Cortex of kidney (tissue), 1 donor: Measurements from ENCODE around the gene RASA3.
"Not testable (repeated sequence)": the region's sequence is repeated elsewhere in the genome, so short reads cannot be mapped to it uniquely, and the experiment has no call there.

ENCODE experiments used
- DNase-seq: peaks from one replicate; lab custom pipeline; 2025; lab: John Stamatoyannopoulos, UW

The RASA3 gene

DNA sequence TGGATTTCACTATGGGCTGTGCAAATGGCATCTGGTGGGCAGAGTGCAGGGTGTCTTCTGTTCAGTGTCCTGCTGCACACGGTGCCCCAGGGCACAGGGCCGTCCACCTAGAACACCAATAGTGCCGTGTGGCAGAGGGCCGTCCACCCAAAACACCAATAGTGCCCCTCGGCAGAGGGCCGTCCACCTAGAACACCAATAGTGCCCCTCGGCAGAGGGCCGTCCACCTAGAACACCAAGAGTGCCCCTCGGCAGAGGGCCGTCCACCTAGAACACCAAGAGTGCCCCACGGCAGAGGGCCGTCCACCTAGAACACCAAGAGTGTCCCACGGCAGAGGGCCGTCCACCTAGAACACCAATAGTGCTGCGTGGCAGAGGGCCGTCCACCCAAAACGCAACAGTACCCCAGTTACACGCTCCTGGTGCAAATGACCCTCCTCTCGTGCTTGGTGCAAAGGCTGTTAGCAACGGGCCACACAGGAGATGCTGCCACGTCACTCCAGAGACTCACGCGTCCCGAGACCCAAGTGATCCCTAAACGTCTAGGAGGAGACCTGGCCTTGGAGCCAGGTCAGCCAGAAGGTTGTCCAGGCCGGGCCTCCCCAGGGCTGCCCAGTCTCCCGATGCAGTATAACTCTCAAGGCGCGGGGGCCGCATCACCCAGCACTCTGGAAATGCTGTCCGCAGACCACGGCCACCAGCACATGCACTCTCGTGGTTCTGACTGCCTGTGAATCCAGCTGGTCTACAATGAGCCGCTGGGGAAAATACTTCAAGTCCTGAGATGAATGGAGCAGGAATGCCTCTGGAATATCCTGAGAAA, 51.5 kb downstream of the RASA3 start:
- no peak for DNase-seq

DNA sequence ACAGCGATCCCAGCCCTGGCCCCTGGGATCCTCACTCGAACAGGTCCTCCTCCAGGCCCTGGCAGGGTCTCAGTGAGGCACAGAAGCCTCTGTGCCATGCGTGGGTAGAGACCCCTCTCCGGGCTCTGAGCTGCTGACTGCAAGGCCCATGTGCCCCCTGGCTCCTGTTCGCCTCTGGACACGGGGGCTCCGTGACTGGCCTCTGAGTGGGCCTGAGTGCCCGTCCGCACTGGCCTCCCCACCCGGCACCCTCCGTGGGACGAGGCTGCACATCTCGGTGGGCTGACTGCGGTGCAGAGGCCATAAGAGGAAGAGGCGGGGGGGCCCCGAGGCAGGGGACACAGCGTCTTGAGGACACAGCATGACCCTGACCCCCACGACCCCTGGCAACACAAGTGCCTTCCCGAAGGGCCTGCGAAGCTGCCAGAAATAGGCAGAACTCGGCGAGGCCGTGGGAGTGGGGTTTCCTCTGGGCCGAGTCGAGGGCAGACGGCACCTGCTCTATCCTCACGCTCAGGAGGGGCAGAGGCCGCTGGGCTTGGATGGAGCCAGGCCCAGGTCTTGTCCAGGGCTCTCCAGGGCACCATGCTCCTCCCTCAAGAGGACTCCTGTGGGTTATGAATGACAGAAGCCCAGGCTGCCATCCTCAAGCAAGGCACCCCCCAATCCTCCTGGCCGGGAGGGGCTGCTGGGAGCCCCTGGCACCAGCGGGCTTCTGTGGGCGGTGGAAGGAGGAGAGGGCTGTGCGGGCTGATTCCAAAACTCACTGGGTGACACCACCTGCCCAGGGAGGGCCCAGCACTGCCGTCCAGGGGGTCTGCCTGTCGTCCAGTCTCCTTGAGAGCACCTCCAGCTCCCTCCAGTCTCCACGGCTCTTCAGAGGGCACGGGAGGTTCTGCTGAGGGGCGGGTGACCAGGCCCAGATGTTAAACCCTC, 52.6 kb downstream of the RASA3 start:
- no peak for DNase-seq

DNA sequence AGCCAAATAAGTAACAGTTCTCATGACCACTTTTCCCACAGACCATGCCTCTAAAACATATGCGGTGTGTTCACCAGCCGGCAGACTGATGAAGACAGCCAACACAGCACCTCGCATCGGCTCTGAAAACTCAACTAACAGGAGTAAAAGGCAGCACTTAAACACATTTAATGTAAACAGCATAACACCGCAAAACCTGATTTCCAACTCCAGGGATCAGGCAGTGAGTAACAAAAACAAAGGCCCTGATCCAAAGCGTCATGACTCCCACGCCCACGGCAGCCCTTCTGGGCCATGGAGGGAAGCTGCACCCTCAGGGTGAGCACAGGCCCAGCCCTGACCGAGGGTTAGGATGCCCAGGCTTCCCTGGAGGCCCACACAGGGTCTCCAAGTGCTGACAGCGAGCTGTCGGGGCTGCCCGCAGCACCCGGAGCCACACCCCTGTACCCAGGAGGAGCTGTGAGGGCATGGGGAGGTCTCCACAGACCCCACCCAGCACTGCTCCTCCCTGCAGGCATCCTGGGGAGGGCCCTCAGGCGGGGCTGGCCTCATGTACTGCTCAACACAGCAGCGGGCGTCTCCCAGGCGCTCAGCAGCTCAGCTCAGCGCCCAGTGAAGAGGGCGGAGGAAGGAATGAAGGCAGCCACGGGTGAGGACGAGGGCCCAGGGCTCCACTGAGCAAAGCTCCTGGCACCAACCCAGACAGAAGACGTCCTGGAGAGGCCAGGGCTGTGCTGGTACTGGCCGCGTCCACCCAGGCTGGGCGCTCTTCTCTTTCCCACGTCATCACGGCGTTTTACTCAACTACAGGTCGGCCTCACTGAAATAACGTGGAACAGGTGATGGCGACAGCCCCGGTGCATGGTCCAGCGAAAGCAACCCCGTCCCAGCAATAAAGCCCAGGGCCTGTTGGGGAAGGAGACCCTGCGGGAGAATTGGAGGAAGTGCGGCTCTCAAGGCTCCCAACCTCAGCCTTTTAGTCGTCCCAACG, 53.7 kb downstream of the RASA3 start:
- DNase-seq, result no peak

DNA sequence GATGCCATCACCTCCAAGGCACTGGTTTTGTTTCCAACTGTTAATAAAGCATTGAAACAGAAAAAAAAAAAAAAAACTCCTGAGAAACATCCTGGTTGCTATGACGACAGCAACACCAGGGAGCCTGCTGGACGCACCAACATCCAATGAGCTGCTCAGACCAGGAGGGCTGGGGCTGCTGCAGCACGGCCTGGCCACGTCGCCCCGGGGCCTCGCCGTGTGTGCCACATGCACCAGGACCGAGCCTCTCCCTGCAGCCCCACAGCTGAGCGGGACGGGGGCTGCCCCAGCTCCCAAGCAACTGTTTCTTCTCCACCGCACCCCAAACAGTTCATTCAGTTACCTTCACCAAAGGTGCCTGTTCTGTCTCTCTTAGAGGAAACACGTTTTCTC, 54.5 kb downstream of the RASA3 start:
- DNase-seq, result no peak

DNA sequence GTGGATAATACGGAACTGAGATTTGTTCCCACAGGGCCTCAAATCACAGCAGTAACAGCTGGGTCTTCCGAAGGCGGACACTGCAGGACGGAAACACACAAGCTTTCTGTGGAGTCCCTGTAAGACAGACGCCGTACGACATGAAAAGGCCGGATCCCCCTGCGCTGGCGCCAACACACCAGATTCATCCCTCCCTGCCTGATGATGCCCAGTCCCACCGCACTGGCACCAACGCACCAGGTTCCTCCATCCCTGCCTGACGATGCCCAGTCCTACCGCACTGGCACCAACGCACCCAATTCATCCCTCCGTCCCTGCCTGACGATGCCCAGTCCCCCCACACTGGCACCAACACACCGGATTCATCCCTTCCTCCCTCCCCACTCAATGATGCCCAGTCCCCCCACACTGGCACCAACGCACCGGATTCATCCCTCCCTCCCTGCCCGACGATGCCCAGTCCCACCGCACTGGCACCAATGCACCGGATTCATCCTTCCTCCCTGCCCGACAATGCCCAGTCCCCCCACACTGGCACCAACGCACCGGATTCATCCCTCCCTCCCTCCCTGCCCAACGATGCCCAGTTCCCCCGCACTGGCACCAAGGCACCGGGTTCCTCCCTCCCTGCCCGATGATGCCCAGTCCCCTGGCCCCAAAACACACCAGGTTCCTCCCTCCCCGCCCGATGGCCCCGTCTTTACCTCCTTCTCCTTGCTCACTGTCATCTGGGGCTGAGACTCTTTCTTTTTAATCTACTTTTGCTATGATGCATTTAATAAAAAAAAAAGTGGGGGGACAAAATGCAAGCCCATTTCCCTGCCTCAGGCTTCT, 55.1 kb downstream of the RASA3 start:
- DNase-seq, result no peak

DNA sequence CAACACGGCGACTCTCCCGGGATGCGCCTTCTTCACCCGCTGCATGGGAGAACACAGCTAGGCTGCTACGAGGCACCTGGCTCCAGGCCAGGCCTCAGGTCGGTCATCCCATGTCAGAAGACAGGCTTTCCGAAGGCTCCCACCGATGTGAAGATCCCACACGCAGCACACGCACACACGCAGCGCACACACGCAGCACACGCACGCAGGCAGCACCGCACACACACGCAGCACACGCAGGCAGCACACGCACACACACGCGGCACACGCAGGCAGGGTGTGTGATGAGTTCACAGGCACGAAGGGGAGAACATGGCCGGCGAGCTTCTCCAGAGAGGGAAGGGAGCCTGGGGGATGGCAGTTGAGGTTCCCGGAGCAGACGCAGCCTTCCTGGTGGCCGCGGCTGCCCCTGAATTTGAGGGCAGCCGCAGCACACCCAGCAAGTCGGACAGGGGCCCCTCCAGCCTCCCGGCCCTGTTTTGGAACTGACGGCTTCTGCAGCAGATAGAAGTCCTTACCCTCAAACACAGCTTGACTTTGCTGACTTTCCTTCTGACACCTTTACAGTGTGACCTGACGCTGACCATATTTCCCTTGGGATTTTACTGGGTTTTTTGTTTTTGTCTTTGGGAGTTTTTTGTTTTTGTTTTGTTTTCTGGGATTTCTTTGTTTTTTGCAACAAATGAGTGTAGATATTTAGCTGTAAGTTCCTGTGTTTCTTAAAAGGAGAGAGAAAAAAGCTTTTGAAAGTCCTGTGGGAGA, 55.9 kb downstream of the RASA3 start:
- DNase-seq, result no peak

DNA sequence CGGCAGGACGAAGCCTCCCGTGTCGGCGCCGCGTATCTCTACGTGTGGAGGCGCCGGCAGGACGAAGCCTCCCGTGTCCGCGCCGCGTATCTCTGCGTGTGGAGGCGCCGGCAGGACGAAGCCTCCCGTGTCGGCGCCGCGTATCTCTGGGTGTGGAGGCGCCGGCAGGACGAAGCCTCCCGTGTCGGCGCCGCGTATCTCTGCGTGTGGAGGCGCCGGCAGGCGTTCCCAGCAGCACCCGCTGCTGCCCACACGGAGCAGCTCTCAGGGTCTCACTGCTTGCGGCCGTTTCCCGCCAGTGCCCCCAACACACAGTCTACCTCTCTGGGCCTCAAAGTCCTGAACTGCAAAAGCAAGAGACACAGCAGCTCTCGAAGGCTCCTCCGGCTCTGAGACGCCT, 56.6 kb downstream of the RASA3 start:
- not testable (repeated sequence) for DNase-seq

DNA sequence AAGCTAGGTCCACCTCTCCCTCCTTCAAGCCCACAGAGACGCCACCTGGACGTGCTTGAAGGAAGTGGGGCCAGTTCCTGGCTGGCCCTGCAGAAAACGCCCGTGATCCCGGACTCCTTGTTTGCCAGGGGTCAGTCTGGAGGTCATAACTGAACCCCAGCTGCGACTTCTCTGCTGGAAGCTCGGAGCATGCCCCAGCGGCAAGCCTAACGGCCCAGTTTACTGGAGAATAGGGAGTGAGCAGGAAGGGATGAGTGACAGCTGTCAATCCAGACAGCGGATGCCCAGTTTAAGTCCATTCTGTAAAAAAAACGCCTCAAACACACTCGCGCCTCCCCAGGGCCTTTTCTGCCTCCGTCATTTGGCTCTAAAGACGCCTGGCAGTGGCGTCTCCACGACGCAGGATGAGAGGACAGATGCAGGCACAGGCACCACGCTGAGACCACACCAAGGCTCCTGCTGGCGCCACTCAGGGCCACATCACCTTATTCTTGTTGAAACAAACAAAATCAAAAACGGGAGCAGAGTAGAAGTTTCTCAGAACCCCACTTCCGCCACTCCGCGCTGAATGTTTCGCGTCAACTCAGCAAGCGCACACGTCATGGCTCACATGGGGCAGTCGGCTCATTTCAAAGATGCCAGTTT, 57.6 kb downstream of the RASA3 start:
- no peak for DNase-seq

DNA sequence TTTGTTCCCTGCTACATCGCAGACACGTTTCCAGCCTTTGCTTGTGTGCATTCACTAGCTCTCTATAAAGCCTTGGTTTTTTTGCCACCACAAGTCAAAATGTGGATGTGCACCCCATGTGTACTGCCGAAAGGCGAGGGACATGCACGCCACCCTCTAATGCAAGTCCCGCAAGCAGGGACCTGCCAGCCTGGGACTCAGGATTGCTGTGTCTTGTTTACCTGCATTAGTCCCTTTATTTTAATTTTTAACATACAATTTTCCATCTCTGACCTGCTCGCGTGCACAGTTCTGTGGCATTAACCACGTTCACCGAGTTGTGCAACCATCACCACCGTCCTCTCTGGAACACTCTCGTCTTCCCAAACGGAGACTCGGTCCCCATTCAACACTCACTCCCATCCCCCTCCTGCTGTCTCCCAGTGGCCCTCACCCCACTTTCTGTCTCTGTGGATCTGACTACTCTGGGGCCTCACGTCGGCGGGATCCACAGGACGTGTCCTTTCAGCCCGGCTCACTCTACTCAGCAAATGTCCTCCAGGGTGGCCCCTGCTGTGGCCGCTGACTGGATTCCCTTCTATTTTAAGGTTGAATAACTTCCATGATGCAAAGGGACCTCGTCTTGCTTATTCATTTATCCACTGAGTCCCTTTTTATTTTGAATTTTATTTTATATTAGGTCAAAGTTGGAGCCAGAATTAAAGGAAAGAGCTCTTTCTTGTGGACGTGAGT, 58.4 kb downstream of the RASA3 start:
- DNase-seq, result no peak

DNA sequence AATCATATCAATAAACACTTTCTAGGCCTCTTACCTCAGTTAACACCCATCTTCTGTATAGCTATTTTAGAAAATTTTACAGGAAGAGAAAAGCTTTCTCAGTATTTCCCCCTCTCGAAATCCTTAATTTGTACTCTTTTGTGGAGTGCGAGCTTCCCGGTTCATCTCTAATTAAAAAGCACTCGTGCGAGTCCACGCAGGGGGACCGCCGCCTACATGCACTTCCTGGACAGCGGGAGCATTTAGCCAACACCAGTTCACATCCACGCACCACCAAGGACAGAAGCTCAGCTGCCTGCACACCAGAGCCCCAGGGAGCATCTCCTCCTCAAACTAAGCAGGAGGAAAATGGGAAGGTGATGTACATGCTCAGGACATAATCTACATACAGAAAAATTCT, 60.0 kb downstream of the RASA3 start:
- DNase-seq, result no peak

DNA sequence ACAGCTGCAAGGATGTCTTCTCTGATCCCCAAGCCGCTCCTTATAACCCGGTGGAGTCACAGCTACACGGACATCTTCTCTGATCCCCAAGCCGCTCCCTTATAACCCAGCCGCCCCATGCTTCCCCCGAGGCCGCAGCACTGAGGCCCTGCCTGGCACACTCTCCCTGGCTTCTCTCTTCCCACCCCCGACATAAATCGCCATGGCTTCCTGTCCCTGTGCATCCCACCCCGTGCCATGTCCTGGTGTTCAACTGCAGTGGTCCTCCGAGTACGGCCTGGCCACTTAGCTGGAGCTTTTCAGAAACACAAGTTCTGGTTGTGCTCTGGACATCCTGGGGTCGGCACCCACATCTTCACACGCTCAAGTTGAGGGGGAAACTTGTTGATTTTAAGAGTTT, 60.4 kb downstream of the RASA3 start:
- no peak for DNase-seq

DNA sequence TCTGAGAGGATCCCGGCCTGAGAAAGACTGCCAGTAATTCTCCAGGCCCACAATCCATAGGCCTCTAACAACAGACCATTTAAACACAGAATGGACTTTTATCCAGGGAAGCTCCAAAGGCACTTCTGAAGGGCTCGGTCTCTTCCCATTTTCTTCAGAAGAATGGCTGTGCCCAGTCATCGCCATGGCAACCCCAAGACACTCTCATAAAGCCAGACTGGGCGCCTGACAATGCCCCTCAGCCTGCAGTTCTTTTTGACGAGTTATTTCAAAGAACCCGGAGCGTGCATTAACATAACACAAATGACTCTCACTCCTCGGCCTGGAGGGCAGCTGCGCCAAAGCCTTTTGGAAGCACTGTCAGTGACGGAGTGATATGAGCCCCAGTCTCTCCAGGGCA, 61.0 kb downstream of the RASA3 start:
- DNase-seq, result no peak

DNA sequence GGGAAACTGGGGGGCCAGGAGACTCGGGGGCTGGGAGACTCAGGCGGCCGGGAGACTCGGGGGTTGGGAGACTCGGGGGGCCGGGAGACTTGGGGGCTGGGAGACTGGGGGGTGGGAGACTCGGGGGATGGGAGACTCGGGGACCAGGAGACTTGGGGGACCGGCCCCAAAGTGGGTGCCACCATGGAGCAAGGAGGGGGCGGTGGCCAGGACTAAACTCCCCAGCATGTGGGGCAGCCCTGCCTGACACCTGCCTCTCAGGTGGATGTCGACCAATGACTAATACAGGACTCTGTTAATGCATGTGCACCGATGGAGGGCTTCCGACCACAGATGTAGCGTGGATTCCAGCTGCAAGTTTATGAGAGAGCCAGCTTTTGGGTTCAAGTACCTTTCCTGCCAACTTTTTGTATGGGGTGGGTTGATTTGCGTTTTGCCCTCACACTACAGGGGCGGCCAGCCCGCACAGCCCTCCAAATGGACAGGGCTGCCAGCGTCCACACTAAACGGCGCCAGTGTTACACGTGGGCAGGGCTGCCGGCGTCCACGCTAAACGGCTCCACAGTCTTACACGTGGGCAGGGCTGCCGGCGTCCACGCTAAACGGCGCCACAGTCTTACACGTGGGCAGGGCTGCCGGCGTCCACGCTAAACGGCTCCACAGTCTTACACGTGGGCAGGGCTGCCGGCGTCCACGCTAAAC, 62.2 kb downstream of the RASA3 start:
- no peak for DNase-seq

DNA sequence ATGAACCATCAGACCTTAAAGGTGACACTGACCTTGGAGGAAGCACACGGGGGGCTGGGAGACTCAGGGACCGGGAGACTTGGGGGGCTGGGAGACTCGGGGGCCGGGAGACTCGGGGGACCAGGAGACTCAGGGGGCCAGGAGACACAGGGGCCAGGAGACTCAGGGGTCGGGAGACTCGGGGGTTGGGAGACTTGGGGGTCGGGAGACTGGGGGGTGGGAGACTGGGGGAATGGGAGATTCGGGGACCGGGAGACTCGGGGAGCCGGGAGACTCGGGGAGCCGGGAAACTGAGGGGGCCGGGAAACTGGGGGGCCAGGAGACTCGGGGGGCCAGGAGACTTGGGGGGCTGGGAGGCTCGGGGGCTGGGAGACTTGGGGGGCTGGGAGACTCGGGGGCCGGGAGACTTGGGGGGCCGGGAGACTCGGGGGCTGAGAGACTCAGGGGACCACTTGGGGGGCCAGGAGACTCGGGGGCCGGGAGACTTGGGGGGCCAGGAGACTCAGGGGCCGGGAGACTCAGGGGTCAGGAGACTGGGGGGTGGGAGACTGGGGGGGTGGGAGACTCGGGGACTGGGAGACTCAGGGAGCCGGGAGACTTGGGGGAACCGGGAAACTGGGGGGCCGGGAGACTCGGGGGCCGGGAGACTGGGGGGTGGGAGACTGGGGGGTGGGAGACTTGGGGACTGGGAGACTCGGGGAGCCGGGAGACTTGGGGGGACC, 62.9 kb downstream of the RASA3 start:
- no peak for DNase-seq

DNA sequence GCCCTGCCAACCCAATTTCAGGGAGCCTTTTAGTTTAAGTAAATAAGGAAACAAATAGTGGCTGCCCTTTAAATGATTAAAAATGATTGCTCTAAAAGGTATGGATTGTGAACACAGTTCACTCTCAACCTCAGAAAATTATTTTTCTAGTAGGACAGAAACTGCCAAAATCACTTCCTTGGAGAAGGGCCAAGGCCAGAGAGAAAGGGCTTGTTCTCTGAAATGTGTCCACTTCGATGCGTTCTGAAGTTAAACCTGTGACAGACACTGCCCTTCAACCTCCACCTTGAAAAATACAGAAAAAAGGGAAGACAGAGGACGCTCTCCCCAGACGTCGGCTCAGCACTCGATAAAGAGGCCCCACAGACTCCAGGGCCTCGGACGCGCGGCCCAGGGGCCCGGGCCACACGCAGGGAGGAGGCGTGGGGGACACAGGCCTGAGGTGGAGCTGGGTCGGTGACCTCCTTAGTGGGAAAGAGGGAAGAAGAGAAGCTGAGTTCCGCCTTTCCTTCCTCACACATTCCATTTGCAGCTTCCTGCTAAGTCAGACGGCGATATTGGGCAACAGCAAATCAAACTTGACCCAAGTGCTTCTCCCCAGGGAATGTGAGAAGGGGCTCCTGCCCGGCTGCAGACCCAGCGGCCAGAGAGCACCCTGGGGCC, 63.6 kb downstream of the RASA3 start:
- DNase-seq, result no peak

DNA sequence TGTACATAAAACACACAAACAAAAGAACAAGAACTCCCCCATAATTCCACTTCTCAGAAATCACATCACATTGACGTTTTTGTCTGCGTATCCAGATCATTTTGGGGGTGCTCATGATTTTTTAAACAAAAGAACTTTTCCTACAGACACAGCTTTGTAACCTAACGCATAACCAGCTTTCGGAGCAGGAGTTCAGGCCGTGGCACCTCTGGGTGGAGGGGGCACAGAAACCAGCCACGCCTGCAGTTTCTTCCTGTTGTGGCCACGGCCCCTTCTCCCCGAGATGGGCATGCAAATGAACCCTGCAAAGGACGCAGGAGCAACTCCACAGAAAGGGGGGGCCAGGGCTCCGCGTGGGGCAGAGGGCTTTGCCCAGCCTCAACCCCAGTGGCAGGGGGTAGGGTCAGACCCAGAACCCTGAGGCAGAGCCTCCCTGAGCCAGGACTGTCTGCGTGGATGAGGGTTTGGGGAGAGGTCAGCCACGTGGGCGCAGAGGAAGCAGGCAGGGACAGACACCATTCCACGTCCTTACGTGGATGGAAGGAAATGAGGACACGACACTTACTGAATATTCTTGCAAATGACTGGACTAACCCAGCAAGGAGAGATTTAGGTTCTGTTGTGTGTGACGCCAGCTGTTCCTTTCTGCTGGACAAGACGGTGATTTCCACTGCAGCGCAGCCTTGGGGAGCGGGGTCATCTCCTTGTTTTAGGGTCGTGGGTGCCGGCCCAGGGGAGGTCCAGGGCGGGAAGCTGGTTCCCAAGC, 64.4 kb downstream of the RASA3 start:
- no peak for DNase-seq
